SKM-1 treated with dmso at 0.1 percent for 144 hours (cell line): ENCODE measurements around the gene PASK.
"Not testable (repeated sequence)": the region's sequence is repeated elsewhere in the genome, so short reads cannot be mapped to it uniquely, and the experiment has no call there.

Experiments used
- DNase-seq: peaks from one replicate; lab custom pipeline; 2025; ENCODE audit not compliant: unreplicated experiment; lab: John Stamatoyannopoulos, UW

PASK gene

DNA sequence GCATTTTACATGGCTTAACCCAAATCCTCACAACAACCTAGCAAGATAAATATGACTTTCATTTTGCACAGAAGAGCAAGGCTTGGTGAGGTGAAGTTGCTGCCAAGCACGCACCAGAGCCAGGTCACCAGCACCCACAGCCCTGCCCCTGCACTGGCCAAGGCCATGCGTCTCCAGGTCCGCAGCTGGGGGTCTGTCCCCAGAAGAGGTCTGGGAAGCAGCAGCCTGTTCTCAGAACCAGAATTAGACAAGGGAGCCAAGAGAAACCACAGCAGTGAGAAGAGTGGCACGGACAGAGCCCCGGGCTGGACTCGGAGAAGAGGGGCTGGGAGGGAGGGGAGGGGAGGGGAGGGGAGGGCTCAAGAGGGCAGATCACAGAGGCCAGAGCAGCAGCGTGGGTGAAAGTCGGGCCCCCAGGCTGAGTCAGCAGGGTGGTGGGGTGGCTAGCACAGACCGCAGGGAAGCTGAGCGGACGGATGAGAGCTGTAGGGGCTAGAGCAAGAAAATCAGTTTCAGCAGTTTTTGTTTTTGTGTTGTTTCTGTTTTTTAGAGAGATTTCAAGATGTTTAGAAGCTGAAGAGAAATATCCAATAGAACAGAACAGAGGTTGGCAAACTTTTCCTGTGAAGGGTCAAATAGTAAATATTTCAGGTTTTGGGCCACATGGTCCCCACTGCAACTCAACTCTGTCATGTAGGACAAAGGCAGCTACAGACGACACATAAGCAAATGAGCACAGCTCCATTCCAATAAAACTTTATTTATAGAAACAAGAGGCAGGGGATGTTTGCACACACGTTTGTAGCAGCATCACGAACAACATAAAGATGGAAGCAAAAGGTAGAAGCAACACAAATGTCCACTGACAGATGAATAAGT lies 39.8 kb downstream of the PASK start:
- no peak for DNase-seq

DNA sequence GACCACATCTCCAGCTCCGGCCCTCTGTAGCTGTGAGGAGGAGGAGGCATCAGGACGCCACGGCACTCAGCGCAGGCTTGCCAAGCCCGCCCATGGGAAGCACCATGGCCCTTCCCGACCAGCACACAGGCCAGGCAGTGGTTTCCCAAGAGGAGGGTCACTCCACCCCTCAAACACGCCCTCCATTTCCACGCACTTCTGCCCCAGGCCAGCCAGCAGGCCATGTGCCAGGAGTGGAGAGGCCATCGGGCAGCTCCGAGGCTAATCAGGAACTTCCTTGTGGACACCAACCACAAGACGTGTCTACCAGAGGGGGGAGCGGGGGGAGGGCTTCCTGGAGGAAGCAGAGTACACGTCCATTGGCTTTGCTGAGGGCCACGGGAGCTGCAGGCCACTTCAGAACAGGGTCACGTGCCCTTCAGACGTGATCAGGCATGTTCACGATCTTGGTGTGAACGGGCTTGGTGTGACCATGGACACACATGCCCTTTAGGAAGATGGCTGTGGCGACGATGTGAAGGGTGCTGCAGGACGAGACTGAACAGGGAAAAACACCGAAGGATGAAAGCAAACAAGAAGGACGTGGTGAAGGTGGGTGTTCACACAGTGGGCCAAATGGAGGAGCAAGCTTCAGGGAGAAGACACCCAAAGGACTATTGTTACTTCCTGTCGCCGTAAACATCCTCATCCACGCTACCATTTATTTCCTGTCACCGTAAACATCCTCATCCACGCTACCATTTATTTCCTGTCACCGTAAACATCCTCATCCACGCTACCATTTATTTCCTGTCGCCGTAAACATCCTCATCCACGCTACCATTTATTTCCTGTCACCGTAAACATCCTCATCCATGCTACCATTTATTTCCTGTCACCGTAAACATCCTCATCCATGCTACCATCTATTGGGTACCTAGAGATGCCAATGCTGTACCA lies 40.7 kb downstream of the PASK start:
- DNase-seq, result no peak

DNA sequence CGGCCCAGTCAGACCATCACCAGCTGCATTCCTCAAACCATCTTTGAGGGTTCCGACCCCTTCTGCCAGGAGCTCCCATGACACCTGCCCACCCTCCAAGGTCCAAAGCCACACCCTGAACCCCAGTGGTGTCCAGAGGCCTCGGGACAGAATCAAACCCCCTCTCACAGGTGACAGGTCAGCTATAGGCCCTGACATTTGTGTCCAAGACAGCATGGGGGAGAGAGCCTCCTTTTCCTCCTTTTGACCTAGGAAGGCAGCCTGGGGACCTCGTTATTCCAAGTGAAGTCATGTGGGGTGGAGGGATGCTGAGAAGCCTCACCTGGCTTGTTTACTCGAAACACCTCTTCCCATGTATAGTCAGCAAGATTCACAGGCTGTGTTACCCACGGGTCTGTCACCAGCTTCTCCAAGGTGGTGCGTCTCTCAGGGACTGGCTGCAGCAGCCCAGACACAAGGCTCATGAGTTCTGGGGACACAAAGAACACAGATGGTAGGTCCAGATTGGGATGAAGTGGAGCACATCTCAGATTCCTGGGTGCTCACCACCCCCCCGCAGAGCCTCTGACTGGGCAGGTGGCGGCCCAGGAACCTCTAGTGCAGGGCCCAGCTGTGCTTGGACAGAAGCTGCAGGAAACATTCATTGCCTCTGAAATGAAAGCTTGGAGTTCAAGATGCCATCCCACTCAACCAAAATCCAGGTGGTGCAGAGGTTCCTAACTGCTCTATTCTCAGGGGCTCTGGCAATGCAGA lies 42.1 kb downstream of the PASK start:
- no peak for DNase-seq

- DNase-seq, result no peak
These were observed 43.6 kb downstream of the PASK start for GRCh38 chr2:241105641-241106040.

GRCh38 chr2:241104611-241105010 lies 44.7 kb downstream of the PASK start:
- DNase-seq, result not testable (repeated sequence)

DNA sequence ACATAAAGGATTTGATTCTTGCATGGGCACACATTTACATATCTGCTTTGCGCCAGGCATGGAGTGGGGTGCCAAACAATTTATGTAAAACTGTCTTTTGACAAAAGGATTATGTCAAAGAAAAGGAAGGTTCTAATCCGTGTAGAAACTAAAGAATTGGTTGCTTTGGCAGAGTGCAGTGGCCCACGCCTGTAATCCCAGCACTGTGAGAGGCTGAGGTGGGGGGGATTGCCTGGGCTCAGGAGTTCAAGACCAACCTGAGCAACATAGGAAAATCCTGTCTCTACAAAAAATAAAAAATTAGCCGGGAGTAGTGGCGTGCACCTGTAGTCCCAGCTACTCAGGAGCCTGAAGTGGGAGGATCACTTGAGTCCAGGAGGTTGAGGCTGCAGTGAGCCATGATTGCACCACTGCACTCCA lies 46.1 kb downstream of the PASK start:
- DNase-seq, result no peak

DNA sequence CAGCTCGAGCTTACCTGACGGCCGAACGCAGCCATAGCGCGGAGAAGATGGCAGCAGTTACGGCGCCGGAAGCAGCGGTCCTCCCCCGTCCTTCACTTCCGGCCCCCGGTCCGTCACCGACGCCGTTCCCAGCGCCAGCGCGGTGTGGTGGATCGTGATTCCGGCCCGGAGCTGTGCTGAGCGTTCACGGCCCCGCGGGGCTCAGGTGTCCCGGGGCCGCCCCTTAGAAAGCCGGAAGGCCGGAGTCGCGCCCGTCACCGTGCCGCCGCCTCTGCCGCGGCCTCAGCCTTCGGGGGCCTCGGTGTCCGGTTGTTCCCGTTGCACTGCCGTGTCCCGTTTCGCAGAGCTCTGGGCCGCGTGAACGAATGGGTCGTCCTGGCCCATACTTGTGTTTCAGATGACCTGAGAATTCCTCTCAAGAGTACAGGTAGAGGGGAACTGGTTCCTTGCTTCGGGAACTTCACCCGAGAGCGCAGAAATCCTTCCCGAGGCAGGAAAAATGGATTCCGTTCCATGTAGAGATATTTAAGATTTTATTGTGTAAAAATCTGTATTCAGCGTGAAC lies 47.0 kb downstream of the PASK start, which contains the start of gene MTERF4:
Gene MTERF4, minus strand, starts transcription at position 49 of the 565 bp plus-strand sequence. Its CDS starts 14 bp downstream, at position 35.
- DNase-seq, result peak; percentile 75

GRCh38 chr2:241099246-241099645 lies 50.0 kb downstream of the PASK start:
- DNase-seq, result no peak

DNA sequence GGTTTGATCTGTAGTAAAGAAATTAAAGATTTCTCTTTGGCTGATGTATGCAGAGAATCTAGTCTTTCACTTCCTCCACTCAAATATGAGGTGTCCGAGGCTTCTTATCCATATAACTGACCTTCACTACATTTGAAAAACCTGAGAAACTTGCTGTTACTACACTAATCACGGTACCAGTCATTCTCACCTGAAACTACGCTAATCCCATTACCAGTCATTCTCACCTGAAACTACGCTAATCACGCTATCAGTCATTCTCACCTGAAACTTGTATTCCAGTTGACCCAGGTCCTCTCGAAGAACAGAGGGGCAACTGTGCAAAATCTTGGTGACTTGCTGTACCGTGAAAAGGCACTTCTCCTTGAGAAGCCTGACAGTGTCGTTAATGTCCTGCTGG lies 52.3 kb downstream of the PASK start:
- no peak for DNase-seq

- no peak for DNase-seq
These were observed 53.5 kb downstream of the PASK start for GRCh38 chr2:241095594-241096290.

GRCh38 chr2:241094924-241095420 lies 54.3 kb downstream of the PASK start:
- DNase-seq, result no peak

DNA sequence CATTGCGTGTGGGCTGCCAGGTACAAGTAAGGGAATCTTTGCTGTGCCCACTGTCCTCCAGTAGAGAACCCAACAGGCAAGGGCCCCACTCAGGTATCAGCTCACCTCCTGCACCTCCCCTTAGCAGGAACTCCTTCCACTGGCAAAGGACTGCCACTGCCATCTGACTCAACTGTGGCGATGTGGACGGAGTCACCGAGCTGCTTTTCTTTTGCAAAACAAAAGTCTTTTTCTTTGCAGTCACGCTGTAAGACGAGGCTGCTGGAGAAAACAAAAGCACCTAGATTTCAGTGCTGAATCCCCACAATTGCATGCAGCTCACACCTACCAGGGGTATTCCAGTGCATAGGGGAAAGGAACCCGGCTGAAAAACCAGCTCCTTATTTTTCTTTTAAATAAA lies 55.1 kb downstream of the PASK start:
- no peak for DNase-seq

DNA sequence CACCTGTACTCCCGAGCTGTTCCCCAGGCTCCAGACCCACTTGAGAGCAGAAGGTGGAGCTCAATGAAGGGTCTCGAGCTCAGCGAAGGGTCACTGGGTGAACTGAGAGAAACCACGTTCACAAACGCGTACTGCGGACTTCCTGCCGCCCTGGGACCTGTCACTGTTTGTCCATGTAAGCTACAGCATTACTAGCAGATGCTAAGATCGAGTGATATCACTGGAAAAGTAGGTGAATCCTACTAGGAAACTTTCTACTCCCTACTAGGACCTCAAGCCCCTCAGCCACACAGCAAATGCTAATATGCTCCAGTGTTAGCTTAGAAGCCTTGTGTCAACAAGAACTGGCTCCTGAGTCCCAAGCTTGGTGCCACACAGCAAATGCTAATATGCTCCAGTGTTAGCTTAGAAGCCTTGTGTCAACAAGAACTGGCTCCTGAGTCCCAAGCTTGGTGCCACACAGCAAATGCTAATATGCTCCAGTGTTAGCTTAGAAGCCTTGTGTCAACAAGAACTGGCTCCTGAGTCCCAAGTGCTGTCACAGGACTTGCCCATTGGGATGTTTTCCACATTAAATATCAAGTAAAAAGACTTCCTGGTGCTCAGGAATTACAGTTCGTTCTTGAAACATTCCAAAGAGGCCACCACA lies 56.0 kb downstream of the PASK start:
- not testable (repeated sequence) for DNase-seq

DNA sequence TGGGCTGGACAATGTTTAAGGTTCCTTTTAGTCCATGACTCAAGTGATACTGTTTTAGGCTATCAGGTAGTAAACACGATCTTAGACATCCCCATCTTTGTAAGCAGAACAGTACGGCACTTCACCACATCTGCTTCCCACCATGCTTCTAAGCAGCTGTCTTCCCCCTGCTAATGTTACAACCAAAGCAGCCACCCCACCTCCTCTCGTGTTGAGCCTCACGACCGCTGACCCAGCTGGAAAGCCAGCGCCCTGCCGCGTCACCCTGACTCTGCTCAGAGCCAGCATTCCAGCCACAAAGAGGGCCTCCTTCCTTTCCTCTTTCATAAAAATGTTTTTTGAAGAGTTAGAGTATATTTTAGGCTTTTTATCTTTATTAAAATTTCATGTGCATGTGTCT lies 56.6 kb downstream of the PASK start:
- DNase-seq, result no peak

GRCh38 chr2:241091734-241092445 lies 57.4 kb downstream of the PASK start:
- no peak for DNase-seq

- no peak for DNase-seq
These were observed 58.1 kb downstream of the PASK start for GRCh38 chr2:241091201-241091600.

DNA sequence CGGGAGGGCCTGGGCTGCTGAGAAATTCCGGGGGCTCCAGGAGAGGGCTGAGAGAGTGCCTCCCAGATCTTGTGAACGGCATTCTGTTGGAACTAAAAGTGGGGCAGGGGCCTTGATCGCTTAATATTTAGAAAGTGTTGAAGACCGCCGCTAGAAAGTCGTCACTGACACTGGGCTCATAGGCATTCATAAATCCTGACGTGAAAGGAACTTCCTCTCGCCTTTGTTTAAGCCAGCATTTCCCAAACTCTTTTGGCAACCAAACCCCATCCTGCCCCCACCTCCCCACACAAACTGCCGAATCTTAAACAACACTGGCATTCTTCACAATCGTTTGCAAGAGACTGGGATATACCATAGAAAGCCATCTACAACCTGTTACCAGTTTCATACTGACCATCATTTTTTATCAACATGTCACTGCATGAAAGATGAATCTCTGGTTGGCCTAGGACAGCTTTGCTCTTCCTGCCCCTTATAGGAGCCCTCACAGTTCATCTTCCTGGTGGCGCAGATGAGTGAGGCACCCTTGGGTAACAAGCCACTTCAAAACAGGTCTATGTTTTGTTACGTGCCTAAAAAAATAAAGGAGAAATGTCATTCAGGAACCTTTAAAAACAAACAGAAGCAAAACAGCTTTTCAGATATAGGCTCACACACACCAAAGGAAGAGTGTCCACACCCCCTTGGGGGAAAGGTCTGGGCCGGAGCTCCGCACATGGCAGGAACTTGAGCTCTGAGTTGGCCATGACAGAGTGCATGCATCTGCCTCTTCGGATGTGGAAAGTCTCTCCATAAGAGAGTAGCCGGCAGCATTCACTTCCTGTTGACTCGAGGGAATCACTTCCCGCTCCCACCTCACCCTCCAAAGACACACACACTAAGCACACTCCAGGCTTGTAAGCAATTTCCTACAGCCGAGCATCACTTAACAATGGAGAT lies 60.2 kb downstream of the PASK start:
- no peak for DNase-seq

- DNase-seq, result no peak
These were observed 60.9 kb downstream of the PASK start for GRCh38 chr2:241088376-241088775.
